T-cell (primary cell): ENCODE measurements around the gene SUGCT. TPM values are rescaled to one million over a fixed set of nuclear protein-coding genes. Genes with fewer than 3 reads are reported as not detected.
"Not testable (repeated sequence)": the region's sequence is repeated elsewhere in the genome, so short reads cannot be mapped to it uniquely, and the experiment has no call there.

Experiments
- ATAC-seq, 4 experiments: fragments of 200-7000 bp in 3 of 4; fragments of 150-1000 bp in 1 of 4; cut with Tn5 transposase; replicated peaks in 1 of 4; 1 replicate in 3 of 4; 2 replicates in 1 of 4; pipeline ENCODE4 v1.10.0; 2021; ENCODE audit warnings: moderate library complexity in 3 of 4, mild to moderate bottlenecking in 2 of 4, moderate number of reproducible peaks in 1 of 4
- CTCF ChIA-PET, 2 donors: fragments of 300-600 bp; sonication (Branson Sonifier 250); formaldehyde crosslinking; loops; one replicate each; lab custom pipeline; 2022; ENCODE audit warnings: antibody characterized with exemption in 2 of 2; lab: Charles Lee
- POLR2A ChIA-PET, 2 donors: fragments of 300-600 bp; sonication (Branson Sonifier 250); formaldehyde crosslinking; loops; one replicate each; lab custom pipeline; 2022; ENCODE audit warnings: antibody characterized with exemption in 2 of 2; lab: Charles Lee
- DNase-seq, 35 experiments: peaks; one replicate each; pipeline versions ENCODE4 v3.0.0 to v3.0.0-alpha.2; 2013 to 2023
- H3K27ac ChIP-seq: one replicate; pipeline ENCODE4 v1.5.1; 2013; ENCODE audit warnings: low read length
- H3K27me3 ChIP-seq, 2 experiments: replicated peaks in 1 of 2; 1 replicate in 1 of 2; 2 replicates in 1 of 2; pipeline versions ENCODE4 v1.6.1 to v1.7.0; 2013; ENCODE audit warnings: low read length in 1 of 2, mixed read lengths in 1 of 2; ENCODE audit not compliant: control insufficient read depth in 2 of 2, insufficient read depth in 2 of 2; ENCODE audit errors: extremely low read depth in 1 of 2
- H3K36me3 ChIP-seq, 2 donors: 1 replicate in 1 of 2; 2 replicates in 1 of 2; pipeline versions ENCODE4 v1.6.1 to v1.7.0; 2013; ENCODE audit warnings: low read length in 1 of 2; ENCODE audit not compliant: control insufficient read depth in 2 of 2, insufficient read depth in 1 of 2; ENCODE audit errors: extremely low read depth in 1 of 2
- H3K4me1 ChIP-seq, 2 experiments: 1 replicate in 1 of 2; 2 replicates in 1 of 2; pipeline versions ENCODE4 v1.6.1 to v1.7.0; 2013; ENCODE audit warnings: low read length in 2 of 2, mixed read lengths in 1 of 2; ENCODE audit not compliant: insufficient read depth in 2 of 2, control insufficient read depth in 1 of 2; ENCODE audit errors: extremely low read depth in 1 of 2
- H3K4me3 ChIP-seq, 2 donors: 1 replicate in 1 of 2; 2 replicates in 1 of 2; pipeline versions ENCODE4 v1.5.1 to v1.7.0; 2013; ENCODE audit warnings: mild to moderate bottlenecking in 2 of 2, low read length in 1 of 2, moderate library complexity in 1 of 2; ENCODE audit not compliant: control insufficient read depth in 1 of 2; ENCODE audit errors: extremely low read depth in 1 of 2
- H3K9me3 ChIP-seq: 2 replicates; pipeline ENCODE4 v1.7.0; 2013
- H3K27ac Mint-ChIP-seq, 2 donors: one replicate each; pipeline ENCODE4 v1.8.0; 2020 to 2021; ENCODE audit warnings: mild to moderate bottlenecking in 2 of 2, mixed read lengths in 2 of 2
- H3K27me3 Mint-ChIP-seq, 2 donors: one replicate each; pipeline ENCODE4 v1.8.0; 2021 to 2022; ENCODE audit warnings: mixed read lengths in 2 of 2
- H3K36me3 Mint-ChIP-seq: one replicate; pipeline ENCODE4 v1.8.0; 2021; ENCODE audit warnings: mixed read lengths
- H3K4me1 Mint-ChIP-seq, 3 donors: one replicate each; pipeline ENCODE4 v1.8.0; 2020 to 2022; ENCODE audit warnings: mixed read lengths in 3 of 3, mild to moderate bottlenecking in 1 of 3
- H3K4me3 Mint-ChIP-seq, 3 donors: one replicate each; pipeline ENCODE4 v1.8.0; 2020 to 2022; ENCODE audit warnings: mild to moderate bottlenecking in 3 of 3, mixed read lengths in 3 of 3, moderate library complexity in 3 of 3
- H3K9me3 Mint-ChIP-seq, 3 donors: one replicate each; pipeline ENCODE4 v1.8.0; 2020 to 2022; ENCODE audit warnings: mixed read lengths in 3 of 3
- WGBS: methylation state at CpG from one replicate; pipeline ENCODE4 v1.1.5; 2013; ENCODE audit warnings: missing lambda C conversion rate; ENCODE audit not compliant: insufficient coverage; 5-methylcytosine and 5-hydroxymethylcytosine counted together
- total RNA-seq, 35 experiments: library from RNA in 6 of 35; stranded (reverse) in 6 of 35; fragments of 120-200 nt in 1 of 35; gene quantifications; one replicate each; pipeline versions ENCODE4 v1.2.1 to v1.2.4 and lab custom pipeline; 2013 to 2026

Gene SUGCT
- total RNA-seq, 5 donors from 2014 or later (not counting 1 experiment from before 2014, with no cell fraction given), result 1.3 to 3.1 (median 2.3) TPM

DNA sequence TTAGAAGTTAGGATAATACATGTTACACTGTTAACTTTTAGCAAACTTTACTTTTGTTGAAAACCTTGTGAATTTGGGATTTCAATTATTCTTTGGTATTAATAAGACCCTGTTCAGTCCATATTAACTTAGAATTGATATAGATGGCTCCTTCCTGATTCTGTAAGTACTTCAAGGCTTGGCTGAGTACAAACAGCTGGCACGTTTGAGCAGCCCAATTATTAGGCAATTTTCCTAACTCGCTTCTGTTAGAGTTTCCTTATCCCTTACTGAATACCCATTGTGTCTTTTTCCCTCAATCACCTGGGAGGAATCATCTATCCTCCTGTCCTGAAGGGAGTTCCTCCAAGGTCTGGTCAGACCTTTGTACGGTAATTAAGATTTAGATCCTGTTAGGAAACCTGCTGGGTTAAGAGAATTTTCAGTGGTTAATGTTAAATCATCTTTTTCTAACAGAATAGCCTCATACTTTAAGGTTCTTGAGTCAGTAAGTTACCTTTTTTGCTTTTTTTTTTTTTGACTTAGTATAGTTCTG, 10.9 kb downstream of the SUGCT start:
- no CpG with 5 or more reads among the region's 3 CpGs for WGBS
- not testable (repeated sequence) for ATAC-seq, H3K27me3 ChIP-seq

DNA sequence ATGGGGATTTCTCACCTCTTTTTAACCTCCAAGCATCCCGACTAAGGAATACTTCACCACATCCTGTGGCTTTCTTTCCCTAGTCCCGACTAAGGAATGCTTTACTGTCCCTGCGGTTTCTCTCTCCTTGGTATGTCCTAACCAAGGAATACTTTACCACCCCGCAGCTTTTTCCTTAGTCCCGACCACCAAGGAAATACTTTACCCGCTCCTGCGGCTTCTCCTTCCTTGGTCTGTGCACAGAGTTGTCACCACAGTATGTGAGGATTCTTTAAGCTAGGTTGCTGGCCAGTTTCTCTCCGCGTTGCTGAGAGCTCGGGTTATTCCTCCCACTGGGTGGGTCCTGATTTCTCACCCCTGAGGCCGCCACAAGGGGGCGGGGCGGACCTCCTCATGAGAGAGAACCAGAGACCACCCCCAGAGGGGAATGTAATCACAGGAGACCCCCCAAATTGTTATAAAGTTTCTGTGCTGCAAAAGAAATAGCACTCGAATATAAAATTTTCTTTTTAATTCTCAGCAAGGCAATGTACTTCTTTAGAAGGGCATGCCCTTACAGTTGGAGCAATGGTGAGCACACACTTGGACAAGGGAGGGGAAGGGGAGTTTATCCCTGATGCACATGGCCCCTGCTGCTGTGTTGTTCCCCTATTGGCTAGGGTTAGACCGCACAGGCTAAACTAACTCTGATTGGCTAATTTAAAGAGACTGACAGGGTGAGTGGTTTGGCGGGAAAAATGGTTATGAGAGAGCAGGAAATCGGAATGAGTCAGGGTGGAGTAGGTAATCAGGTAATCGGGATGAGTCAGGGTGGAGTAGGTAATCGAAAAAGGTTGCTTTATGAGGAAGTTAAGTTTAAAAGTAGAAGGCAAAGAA, 12.8 kb downstream of the SUGCT start:
- H3K4me3 Mint-ChIP-seq, result no peak overlapping the region
- H3K27ac Mint-ChIP-seq, result no peak overlapping the region
- peaks cover 17 to 21% of the 10 kb centered on the region in 2 donors for H3K27me3 Mint-ChIP-seq
- WGBS, result 61% methylated on average over 6 of the region's 19 CpGs
- no peaks in the 10 kb centered on the region for H3K36me3 ChIP-seq
- H3K9me3 ChIP-seq, result no peaks in the 10 kb centered on the region
- no peak overlapping the region for H3K4me3 ChIP-seq
- POLR2A ChIA-PET, result no interaction called here
- no peaks in the 10 kb centered on the region for H3K4me1 Mint-ChIP-seq
- peaks cover 0 to 6% of the 10 kb centered on the region in 2 experiments for H3K27me3 ChIP-seq
- CTCF ChIA-PET, result no interaction called here
- H3K36me3 Mint-ChIP-seq, result no peaks in the 10 kb centered on the region
- H3K27ac ChIP-seq, result no peak overlapping the region
- H3K9me3 Mint-ChIP-seq, result no peaks in the 10 kb centered on the region
- no peaks in the 10 kb centered on the region for H3K4me1 ChIP-seq
- no peak for ATAC-seq
- no peak for DNase-seq

More for the DNA sequence above, 10.9 kb downstream of the SUGCT start:
- H3K36me3 Mint-ChIP-seq, H3K4me1 Mint-ChIP-seq, H3K9me3 Mint-ChIP-seq, H3K27ac ChIP-seq, H3K4me1 ChIP-seq, H3K4me3 ChIP-seq, H3K36me3 ChIP-seq, H3K9me3 ChIP-seq, POLR2A ChIA-PET, H3K4me3 Mint-ChIP-seq, CTCF ChIA-PET, DNase-seq, H3K27ac Mint-ChIP-seq: not testable (repeated sequence)
- peaks cover 17 to 22% of the 10 kb centered on the region in 2 donors for H3K27me3 Mint-ChIP-seq

DNA sequence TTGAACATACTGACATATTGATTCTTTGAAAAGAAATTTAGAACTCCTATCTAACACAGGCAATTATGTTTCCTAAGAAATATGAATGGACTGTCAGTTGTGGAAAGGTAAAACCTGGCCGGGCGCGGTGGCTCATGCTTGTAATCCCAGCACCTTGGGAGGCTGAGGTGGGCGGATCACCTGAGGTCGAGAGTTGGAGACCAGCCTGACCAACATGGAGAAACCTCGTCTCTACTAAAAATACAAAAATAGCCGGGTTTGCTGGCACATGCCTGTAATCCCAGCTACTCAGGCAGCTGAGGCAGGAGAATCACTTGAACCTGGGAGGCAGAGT, 13.4 kb downstream of the SUGCT start:
- ATAC-seq, H3K36me3 Mint-ChIP-seq, H3K27ac Mint-ChIP-seq, H3K27ac ChIP-seq, H3K4me1 Mint-ChIP-seq, DNase-seq, H3K4me3 Mint-ChIP-seq, POLR2A ChIA-PET, H3K27me3 ChIP-seq, H3K9me3 ChIP-seq, H3K4me1 ChIP-seq, H3K9me3 Mint-ChIP-seq, CTCF ChIA-PET, H3K36me3 ChIP-seq, H3K4me3 ChIP-seq: not testable (repeated sequence)
- WGBS, result 93% methylated on average over 2 of the region's 7 CpGs
- peaks cover 17 to 19% of the 10 kb centered on the region in 2 donors for H3K27me3 Mint-ChIP-seq

DNA sequence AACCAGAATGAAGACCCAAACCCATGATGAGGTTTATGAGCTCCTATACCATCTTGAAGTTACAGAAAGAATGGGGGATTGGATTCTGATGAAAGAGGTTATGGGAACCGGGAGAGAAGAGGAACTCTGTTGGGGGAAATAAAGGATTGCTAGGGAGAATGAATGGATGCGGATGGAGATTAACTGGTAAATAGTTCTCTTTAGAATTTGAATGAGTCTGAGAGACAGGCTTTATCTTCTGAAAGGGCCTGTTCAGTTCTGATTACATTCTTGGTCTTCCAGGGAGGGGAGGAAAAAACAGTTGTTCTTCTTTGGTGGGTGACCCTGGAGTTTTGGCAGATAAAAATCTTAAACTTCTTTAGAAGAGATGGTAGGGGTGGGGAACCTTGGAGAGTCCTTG, 13.9 kb downstream of the SUGCT start:
- peaks cover 14 to 15% of the 10 kb centered on the region in 2 donors for H3K27me3 Mint-ChIP-seq
- Histone ChIP-seq H3K4me1 (no peaks in the 10 kb centered on the region), H3K9me3 (no peaks in the 10 kb centered on the region), H3K27ac (no peak overlapping the region), H3K36me3 (no peaks in the 10 kb centered on the region), H3K4me3 (no peak overlapping the region), H3K27me3 (peaks cover 0 to 6% of the 10 kb centered on the region in 2 experiments)
- DNase-seq (no peak), ATAC-seq (no peak)
- no peaks in the 10 kb centered on the region for H3K4me1 Mint-ChIP-seq
- no peak overlapping the region for H3K27ac Mint-ChIP-seq
- WGBS, result 90% methylated on average over 2 of the region's 2 CpGs
- CTCF ChIA-PET, result no interaction called here
- POLR2A ChIA-PET, result no interaction called here
- no peak overlapping the region for H3K4me3 Mint-ChIP-seq
- no peaks in the 10 kb centered on the region for H3K36me3 Mint-ChIP-seq
- H3K9me3 Mint-ChIP-seq, result no peaks in the 10 kb centered on the region

DNA sequence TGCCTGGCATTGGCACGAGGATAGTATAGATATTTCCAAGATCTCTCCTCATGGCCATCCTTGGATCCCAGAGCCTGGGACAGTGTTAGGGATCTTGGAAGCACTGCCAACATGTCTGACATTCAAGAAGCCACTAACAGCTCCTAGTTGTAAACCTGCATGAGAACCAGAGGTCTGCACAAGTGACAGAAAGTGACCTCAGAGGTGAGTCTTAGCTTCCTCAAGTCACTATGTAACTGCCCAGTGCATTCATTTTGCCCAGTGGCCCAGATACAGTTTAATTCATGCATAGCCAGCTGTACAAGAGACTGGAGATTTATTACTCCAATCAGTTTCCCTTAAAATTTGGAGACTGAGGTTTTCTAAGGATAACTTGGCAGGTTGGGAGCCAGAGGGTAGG, 16.7 kb downstream of the SUGCT start:
- H3K27ac Mint-ChIP-seq, result no peak overlapping the region
- Histone ChIP-seq H3K27me3 (peaks cover 0 to 6% of the 10 kb centered on the region in 2 experiments), H3K4me3 (no peak overlapping the region), H3K4me1 (no peaks in the 10 kb centered on the region), H3K36me3 (no peaks in the 10 kb centered on the region), H3K9me3 (no peaks in the 10 kb centered on the region), H3K27ac (no peak overlapping the region)
- DNase-seq (no peak), ATAC-seq (no peak)
- H3K4me1 Mint-ChIP-seq, result no peaks in the 10 kb centered on the region
- H3K4me3 Mint-ChIP-seq, result no peak overlapping the region
- ChIA-PET POLR2A (no interaction called here), CTCF (no interaction called here)
- H3K9me3 Mint-ChIP-seq, result no peaks in the 10 kb centered on the region
- no peaks in the 10 kb centered on the region for H3K36me3 Mint-ChIP-seq
- H3K27me3 Mint-ChIP-seq, result peaks cover 3 to 9% of the 10 kb centered on the region in 2 donors
- 80% methylated on average over 1 of the region's 1 CpG for WGBS

DNA sequence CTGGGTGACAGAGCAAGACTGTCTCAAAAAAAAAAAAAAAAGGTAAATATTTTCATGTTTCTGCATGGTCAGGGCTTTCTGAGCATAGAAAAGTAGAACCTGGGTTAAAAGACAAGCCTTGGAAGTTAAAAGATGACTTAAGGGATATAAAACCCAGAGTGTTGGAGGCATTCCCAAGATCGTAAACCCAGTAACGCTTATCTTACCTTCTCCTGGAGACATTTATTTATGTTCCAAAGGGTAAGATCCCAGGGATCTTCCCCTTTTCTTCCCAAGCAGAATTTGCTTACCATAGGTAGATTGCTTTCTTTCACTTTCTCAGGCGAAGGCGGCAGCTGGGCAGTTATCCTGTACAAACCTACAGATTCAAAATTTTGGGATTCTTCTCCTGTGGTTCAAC, 22.2 kb downstream of the SUGCT start:
- H3K27me3 ChIP-seq, result no peaks in the 10 kb centered on the region
- H3K4me3 ChIP-seq, result no peak overlapping the region
- H3K27ac Mint-ChIP-seq, result no peak overlapping the region
- H3K9me3 Mint-ChIP-seq, result no peaks in the 10 kb centered on the region
- no peaks in the 10 kb centered on the region for H3K9me3 ChIP-seq
- no peaks in the 10 kb centered on the region for H3K4me1 ChIP-seq
- no peak for DNase-seq
- no peak overlapping the region for H3K4me3 Mint-ChIP-seq
- CTCF ChIA-PET, result no interaction called here
- H3K4me1 Mint-ChIP-seq, result no peaks in the 10 kb centered on the region
- H3K27me3 Mint-ChIP-seq, result no peaks in the 10 kb centered on the region
- WGBS, result no CpG with 5 or more reads among the region's 4 CpGs
- ATAC-seq, result no peak
- H3K36me3 ChIP-seq, result no peaks in the 10 kb centered on the region
- H3K36me3 Mint-ChIP-seq, result no peaks in the 10 kb centered on the region
- no peak overlapping the region for H3K27ac ChIP-seq
- POLR2A ChIA-PET, result no interaction called here
